ENCODE data around the gene S100A2.

DNA sequence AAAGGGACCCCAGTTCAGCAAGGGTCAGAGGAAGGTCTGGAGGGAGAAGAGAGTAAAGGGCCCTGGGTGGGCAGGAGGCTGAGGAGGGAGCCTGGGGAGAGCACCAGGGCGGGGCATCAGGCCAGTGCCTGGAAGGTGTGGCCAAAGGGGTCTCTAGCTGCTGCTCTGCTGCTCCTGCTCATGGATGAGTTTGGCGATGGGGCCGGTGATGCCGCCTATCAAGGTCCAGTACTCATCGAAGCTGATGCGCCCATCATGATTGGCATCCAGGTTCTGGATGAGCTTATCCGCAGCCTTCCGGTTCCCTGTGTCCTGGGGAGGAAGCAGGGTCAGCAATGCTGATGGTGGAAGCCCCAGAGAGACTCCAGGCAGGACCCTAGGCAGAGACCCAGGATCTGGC is 41.7 kb upstream of the S100A2 start:
- TF ChIP-seq POLR2AphosphoS5 (IDR thresholded peaks at IDR 0.05) (no peak), POLR2A (IDR thresholded peaks at IDR 0.05) (no peak)
- TF ChIP-seq, protein P1, sequence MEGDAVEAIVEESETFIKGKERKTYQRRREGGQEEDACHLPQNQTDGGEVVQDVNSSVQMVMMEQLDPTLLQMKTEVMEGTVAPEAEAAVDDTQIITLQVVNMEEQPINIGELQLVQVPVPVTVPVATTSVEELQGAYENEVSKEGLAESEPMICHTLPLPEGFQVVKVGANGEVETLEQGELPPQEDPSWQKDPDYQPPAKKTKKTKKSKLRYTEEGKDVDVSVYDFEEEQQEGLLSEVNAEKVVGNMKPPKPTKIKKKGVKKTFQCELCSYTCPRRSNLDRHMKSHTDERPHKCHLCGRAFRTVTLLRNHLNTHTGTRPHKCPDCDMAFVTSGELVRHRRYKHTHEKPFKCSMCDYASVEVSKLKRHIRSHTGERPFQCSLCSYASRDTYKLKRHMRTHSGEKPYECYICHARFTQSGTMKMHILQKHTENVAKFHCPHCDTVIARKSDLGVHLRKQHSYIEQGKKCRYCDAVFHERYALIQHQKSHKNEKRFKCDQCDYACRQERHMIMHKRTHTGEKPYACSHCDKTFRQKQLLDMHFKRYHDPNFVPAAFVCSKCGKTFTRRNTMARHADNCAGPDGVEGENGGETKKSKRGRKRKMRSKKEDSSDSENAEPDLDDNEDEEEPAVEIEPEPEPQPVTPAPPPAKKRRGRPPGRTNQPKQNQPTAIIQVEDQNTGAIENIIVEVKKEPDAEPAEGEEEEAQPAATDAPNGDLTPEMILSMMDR (IDR thresholded peaks at IDR 0.05) = no peak
